GM23338 (cell line): ENCODE data around the gene HIF3A.

Experiments used
- CREB1 ChIP-seq: fragments of 250-450 bp; sonication (Bioruptor Pico); IDR thresholded peaks from 2 replicates; pipeline ENCODE4 v1.5.0; 2020; ENCODE audit warnings: low read depth, mild to moderate bottlenecking, moderate library complexity
- EZH2 ChIP-seq: fragments of 200-600 bp; sonication (generic); IDR thresholded peaks from one replicate; pipeline ENCODE4 v1.8.0; 2017; ENCODE audit warnings: antibody characterized with exemption, mild to moderate bottlenecking, low read depth; ENCODE audit not compliant: unreplicated experiment
- EZH2phosphoT487 ChIP-seq: fragments of 200-600 bp; sonication (generic); IDR thresholded peaks from one replicate; pipeline ENCODE4 v1.8.1; 2018; ENCODE audit warnings: antibody characterized with exemption; ENCODE audit not compliant: unreplicated experiment
- JUNB ChIP-seq: IDR thresholded peaks from one replicate; pipeline ENCODE4 v1.6.1; 2016; ENCODE audit warnings: antibody characterized with exemption; ENCODE audit not compliant: unreplicated experiment
- NANOG ChIP-seq: IDR thresholded peaks from 2 replicates; pipeline ENCODE4 v1.6.1; 2016; ENCODE audit warnings: antibody characterized with exemption, borderline replicate concordance
- POLR2AphosphoS5 ChIP-seq: IDR thresholded peaks from 2 replicates; pipeline ENCODE4 v1.6.1; 2016; ENCODE audit warnings: antibody characterized with exemption, low read depth
- STAT1 ChIP-seq: IDR thresholded peaks from one replicate; pipeline ENCODE4 v1.6.1; 2016; ENCODE audit warnings: antibody characterized with exemption; ENCODE audit not compliant: unreplicated experiment
- ZNF114 ChIP-seq: fragments of 250-450 bp; sonication (Bioruptor Pico); IDR thresholded peaks from 2 replicates; pipeline ENCODE4 v1.5.0; 2020; ENCODE audit warnings: mild to moderate bottlenecking, moderate library complexity
- ZNF331 ChIP-seq: fragments of 250-450 bp; sonication (Bioruptor Pico); IDR thresholded peaks from 2 replicates; pipeline ENCODE4 v1.5.0; 2020; ENCODE audit warnings: low read depth, mild to moderate bottlenecking, moderate library complexity
- TF ChIP-seq, protein P1 (sequence below), 2 experiments: fragments of 200-600 bp in 1 of 2; sonication (generic) in 1 of 2; conservative IDR thresholded peaks; 2 replicates each; pipeline versions ENCODE4 v1.5.1 to v1.6.1; 2016 to 2017; ENCODE audit warnings: antibody characterized with exemption in 2 of 2, low read depth in 2 of 2, mild to moderate bottlenecking in 2 of 2, moderate library complexity in 1 of 2
- TF ChIP-seq, protein P2 (sequence below): IDR thresholded peaks from one replicate; pipeline ENCODE4 v1.6.1; 2018; ENCODE audit warnings: antibody characterized with exemption; ENCODE audit not compliant: unreplicated experiment
- TF ChIP-seq, protein P3 (sequence below): IDR thresholded peaks from 2 replicates; pipeline ENCODE4 v1.6.1; 2016; ENCODE audit warnings: antibody characterized with exemption

DNA sequence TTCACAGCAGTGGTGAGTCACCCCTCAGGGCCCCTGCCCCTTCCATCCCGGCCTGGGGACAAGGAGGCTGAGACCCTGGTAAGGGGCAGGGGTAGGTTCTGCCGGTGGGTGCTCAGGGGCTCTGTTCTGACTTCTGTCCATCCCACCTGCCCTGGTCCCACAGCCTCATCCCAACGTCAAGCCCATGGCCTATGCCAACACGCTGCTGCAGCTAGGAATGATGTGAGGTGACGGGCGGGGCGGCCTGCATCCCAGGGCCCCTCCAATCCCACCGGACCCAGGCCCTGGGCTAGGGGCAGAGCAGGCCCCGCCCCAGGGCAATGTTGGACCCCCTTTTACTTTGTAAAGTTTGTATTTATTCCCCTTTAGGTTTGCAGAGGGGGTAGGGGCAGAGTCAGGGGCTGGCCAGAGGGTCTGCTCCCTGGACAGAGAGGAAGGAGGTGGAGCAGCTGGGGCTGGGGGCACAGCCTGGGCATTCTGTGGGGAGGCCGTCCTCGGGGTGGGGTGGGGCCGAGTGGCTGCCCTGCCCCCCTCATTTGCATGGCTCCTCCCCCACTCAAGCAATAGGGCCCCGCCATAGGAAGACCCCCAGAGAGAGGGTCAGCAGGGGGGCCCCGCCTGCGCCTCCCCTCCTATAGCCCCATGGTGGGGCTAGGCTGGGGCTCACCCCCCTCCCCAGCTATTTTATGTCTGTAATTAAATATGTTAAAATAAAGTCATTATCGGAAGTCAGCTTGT, 93.4 kb downstream of the HIF3A start:
- TF ChIP-seq, protein P1, sequence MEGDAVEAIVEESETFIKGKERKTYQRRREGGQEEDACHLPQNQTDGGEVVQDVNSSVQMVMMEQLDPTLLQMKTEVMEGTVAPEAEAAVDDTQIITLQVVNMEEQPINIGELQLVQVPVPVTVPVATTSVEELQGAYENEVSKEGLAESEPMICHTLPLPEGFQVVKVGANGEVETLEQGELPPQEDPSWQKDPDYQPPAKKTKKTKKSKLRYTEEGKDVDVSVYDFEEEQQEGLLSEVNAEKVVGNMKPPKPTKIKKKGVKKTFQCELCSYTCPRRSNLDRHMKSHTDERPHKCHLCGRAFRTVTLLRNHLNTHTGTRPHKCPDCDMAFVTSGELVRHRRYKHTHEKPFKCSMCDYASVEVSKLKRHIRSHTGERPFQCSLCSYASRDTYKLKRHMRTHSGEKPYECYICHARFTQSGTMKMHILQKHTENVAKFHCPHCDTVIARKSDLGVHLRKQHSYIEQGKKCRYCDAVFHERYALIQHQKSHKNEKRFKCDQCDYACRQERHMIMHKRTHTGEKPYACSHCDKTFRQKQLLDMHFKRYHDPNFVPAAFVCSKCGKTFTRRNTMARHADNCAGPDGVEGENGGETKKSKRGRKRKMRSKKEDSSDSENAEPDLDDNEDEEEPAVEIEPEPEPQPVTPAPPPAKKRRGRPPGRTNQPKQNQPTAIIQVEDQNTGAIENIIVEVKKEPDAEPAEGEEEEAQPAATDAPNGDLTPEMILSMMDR (conservative IDR thresholded peaks at IDR 0.05; ENCODE audit: low read depth in 2 of 2) = no peak
- TF ChIP-seq, protein P2, sequence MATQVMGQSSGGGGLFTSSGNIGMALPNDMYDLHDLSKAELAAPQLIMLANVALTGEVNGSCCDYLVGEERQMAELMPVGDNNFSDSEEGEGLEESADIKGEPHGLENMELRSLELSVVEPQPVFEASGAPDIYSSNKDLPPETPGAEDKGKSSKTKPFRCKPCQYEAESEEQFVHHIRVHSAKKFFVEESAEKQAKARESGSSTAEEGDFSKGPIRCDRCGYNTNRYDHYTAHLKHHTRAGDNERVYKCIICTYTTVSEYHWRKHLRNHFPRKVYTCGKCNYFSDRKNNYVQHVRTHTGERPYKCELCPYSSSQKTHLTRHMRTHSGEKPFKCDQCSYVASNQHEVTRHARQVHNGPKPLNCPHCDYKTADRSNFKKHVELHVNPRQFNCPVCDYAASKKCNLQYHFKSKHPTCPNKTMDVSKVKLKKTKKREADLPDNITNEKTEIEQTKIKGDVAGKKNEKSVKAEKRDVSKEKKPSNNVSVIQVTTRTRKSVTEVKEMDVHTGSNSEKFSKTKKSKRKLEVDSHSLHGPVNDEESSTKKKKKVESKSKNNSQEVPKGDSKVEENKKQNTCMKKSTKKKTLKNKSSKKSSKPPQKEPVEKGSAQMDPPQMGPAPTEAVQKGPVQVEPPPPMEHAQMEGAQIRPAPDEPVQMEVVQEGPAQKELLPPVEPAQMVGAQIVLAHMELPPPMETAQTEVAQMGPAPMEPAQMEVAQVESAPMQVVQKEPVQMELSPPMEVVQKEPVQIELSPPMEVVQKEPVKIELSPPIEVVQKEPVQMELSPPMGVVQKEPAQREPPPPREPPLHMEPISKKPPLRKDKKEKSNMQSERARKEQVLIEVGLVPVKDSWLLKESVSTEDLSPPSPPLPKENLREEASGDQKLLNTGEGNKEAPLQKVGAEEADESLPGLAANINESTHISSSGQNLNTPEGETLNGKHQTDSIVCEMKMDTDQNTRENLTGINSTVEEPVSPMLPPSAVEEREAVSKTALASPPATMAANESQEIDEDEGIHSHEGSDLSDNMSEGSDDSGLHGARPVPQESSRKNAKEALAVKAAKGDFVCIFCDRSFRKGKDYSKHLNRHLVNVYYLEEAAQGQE = no peak
- TF ChIP-seq EZH2 (no peak), JUNB (no peak), EZH2phosphoT487 (no peak), POLR2AphosphoS5 (no peak), ZNF114 (CRISPR knock-in tag) (no peak), STAT1 (no peak), NANOG (no peak), CREB1 (no peak), ZNF331 (CRISPR knock-in tag) (no peak)
- TF ChIP-seq, protein P3, sequence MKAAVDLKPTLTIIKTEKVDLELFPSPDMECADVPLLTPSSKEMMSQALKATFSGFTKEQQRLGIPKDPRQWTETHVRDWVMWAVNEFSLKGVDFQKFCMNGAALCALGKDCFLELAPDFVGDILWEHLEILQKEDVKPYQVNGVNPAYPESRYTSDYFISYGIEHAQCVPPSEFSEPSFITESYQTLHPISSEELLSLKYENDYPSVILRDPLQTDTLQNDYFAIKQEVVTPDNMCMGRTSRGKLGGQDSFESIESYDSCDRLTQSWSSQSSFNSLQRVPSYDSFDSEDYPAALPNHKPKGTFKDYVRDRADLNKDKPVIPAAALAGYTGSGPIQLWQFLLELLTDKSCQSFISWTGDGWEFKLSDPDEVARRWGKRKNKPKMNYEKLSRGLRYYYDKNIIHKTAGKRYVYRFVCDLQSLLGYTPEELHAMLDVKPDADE = no peak
